ENCODE results near the gene PRKAR2B.

DNA sequence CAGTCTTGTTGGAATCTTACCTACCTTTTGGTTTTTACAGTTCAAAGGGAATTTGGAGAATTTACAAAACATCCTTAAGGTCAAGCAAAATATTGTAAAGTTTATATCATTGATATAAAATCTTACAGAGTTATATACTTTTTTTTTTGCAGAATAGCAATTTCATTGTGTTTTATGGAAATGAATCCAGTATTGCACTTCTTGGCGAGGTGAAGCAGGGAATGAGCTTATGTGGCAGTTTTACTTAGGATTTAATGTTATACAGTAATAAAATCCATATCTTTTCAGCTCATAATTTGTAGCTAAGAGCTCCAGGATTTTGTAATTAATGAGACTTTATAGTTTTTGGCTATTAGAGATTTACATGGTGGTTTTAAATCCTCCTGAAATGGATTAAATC, 5.0 kb downstream of the PRKAR2B start:
- TF ChIP-seq, protein P1, sequence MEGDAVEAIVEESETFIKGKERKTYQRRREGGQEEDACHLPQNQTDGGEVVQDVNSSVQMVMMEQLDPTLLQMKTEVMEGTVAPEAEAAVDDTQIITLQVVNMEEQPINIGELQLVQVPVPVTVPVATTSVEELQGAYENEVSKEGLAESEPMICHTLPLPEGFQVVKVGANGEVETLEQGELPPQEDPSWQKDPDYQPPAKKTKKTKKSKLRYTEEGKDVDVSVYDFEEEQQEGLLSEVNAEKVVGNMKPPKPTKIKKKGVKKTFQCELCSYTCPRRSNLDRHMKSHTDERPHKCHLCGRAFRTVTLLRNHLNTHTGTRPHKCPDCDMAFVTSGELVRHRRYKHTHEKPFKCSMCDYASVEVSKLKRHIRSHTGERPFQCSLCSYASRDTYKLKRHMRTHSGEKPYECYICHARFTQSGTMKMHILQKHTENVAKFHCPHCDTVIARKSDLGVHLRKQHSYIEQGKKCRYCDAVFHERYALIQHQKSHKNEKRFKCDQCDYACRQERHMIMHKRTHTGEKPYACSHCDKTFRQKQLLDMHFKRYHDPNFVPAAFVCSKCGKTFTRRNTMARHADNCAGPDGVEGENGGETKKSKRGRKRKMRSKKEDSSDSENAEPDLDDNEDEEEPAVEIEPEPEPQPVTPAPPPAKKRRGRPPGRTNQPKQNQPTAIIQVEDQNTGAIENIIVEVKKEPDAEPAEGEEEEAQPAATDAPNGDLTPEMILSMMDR (conservative IDR thresholded peaks at IDR 0.05; ENCODE audit: low read length): no peak
- no peak for TF ChIP-seq EZH2phosphoT487 (IDR thresholded peaks at IDR 0.05; ENCODE audit: borderline replicate concordance, low read depth, low read length)
